Mesothelial cell of epicardium (in vitro differentiated cells): Measurements from ENCODE around the gene CROCC2. TPM values are rescaled to one million over a fixed set of nuclear protein-coding genes. Genes with fewer than 3 reads are reported as not detected.

Source experiments
- DNase-seq, 2 experiments: peaks; one replicate each; pipeline ENCODE4 v3.0.0; 2021; ENCODE audit warnings: low spot score in 2 of 2; ENCODE audit not compliant: unreplicated experiment in 2 of 2
- H3K27ac Mint-ChIP-seq: 2 replicates; pipeline ENCODE4 v1.8.0; 2021; ENCODE audit warnings: mixed read lengths
- H3K27me3 Mint-ChIP-seq: 2 replicates; pipeline ENCODE4 v1.8.0; 2021; ENCODE audit warnings: low read depth, mixed read lengths
- H3K36me3 Mint-ChIP-seq: 2 replicates; pipeline ENCODE4 v1.8.0; 2021; ENCODE audit warnings: mixed read lengths
- H3K4me1 Mint-ChIP-seq: 2 replicates; pipeline ENCODE4 v1.8.0; 2021; ENCODE audit warnings: mixed read lengths
- H3K4me3 Mint-ChIP-seq: 2 replicates; pipeline ENCODE4 v1.8.0; 2021; ENCODE audit warnings: mild to moderate bottlenecking, moderate library complexity, mixed read lengths
- H3K9me3 Mint-ChIP-seq: 2 replicates; pipeline ENCODE4 v1.8.0; 2021; ENCODE audit warnings: mixed read lengths
- total RNA-seq: library from RNA; stranded (reverse); gene quantifications from 3 replicates; pipeline ENCODE4 v1.2.1, GENCODE V29; 2021
- TF ChIP-seq, protein P1 (sequence below): fragments of 200-600 bp; sonication (generic); IDR thresholded peaks from one replicate; pipeline ENCODE4 v1.5.0; 2021; ENCODE audit warnings: antibody characterized with exemption; ENCODE audit not compliant: unreplicated experiment

Gene CROCC2
- total RNA-seq, 1 donor from 2014 or later, result 0.16 TPM

- Mint-ChIP-seq H3K27me3 (peaks cover 5% of the 10 kb centered on the region), H3K36me3 (no peaks in the 10 kb centered on the region), H3K4me3 (no peak overlapping the region), H3K9me3 (no peaks in the 10 kb centered on the region), H3K27ac (no peak overlapping the region), H3K4me1 (peaks cover 15% of the 10 kb centered on the region)
- TF ChIP-seq, protein P1, sequence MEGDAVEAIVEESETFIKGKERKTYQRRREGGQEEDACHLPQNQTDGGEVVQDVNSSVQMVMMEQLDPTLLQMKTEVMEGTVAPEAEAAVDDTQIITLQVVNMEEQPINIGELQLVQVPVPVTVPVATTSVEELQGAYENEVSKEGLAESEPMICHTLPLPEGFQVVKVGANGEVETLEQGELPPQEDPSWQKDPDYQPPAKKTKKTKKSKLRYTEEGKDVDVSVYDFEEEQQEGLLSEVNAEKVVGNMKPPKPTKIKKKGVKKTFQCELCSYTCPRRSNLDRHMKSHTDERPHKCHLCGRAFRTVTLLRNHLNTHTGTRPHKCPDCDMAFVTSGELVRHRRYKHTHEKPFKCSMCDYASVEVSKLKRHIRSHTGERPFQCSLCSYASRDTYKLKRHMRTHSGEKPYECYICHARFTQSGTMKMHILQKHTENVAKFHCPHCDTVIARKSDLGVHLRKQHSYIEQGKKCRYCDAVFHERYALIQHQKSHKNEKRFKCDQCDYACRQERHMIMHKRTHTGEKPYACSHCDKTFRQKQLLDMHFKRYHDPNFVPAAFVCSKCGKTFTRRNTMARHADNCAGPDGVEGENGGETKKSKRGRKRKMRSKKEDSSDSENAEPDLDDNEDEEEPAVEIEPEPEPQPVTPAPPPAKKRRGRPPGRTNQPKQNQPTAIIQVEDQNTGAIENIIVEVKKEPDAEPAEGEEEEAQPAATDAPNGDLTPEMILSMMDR, result no peak
- no peak for DNase-seq
Measured at GRCh38 chr2:240990266-240990529, 84.1 kb downstream of the CROCC2 start.

DNA sequence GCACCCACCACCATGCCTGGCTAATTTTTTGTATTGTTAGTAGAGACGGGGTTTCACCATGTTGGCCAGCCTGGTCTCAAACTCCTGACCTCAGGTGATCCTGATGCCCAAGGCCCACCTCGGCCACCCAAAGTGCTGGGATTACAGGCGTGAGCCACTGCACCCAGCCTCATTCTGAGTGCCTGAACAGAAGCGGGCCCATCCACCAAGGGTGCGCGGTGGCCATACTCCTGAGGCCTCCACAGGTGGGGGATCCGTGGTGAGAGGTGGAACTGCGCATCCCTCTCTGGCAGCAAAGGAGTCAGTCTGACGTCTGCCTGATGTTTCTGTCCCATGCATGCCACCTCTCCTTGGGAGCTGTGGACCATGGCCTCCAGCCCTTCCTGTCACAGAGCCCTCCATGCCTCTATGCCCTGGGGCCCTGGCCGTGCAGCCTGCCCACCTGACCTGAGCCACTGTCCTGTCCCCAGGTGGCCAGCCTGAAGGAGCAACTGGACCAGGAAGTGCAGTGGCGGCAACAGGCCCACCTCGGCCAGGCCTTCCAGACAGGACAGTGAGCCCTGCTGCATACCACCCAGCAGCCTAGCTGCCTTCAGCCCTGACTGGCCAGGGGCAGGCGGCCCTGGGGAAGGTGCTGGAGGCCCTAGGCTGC, 84.7 kb downstream of the CROCC2 start:
- no peaks in the 10 kb centered on the region for H3K9me3 Mint-ChIP-seq
- TF ChIP-seq, protein P1, result no peak
- H3K4me1 Mint-ChIP-seq, result peaks cover 20% of the 10 kb centered on the region
- H3K36me3 Mint-ChIP-seq, result no peaks in the 10 kb centered on the region
- no peak overlapping the region for H3K27ac Mint-ChIP-seq
- peaks cover 2% of the 10 kb centered on the region for H3K27me3 Mint-ChIP-seq
- no peak for DNase-seq
- H3K4me3 Mint-ChIP-seq, result no peak overlapping the region

- peak; percentile 14 to 36 for DNase-seq
- no peaks in the 10 kb centered on the region for H3K27me3 Mint-ChIP-seq
- H3K36me3 Mint-ChIP-seq, result no peaks in the 10 kb centered on the region
- TF ChIP-seq, protein P1, result no peak
- H3K4me1 Mint-ChIP-seq, result peaks cover 25% of the 10 kb centered on the region
- no peak overlapping the region for H3K27ac Mint-ChIP-seq
- no peaks in the 10 kb centered on the region for H3K9me3 Mint-ChIP-seq
- H3K4me3 Mint-ChIP-seq, result no peak overlapping the region
Measured at GRCh38 chr2:240991378-240992263, 85.5 kb downstream of the CROCC2 start.

DNA sequence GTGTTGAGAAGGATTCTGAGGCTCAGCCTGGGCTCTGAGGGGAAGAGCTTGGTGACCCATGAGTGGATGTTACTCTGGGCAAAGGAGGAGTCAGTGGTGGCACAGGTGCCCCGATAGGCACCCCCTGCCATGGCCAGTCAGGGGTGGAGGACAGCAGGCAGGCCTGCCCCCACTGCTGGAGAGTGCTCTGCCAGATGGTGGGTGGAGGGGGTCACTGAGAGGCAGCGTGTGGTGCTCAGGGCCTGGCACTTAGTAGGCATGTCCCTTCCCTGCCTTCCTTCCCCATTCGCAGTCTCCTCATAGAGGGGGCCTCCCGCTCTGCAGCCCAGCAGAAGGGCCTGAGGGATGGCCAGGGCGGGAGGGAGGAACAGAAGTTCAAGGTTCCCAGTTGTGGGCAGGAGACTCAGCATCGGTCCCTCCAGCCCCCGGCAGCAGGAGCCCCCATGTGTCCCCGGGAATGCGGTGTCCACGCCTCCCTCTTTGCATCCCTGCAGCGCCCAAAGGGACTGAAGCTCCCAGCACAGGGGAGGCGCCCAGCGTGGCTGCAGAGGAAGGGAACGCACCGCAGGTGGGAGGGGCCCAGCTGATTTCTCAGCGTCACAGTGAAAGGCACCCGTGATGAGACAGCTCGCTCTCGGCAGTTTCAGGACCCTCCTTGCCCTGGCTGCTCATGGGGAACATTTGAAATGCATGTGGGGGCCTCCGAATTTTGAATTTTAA, 86.6 kb downstream of the CROCC2 start:
- H3K27ac Mint-ChIP-seq, result no peak overlapping the region
- H3K4me1 Mint-ChIP-seq, result peaks cover 27% of the 10 kb centered on the region
- H3K36me3 Mint-ChIP-seq, result no peaks in the 10 kb centered on the region
- TF ChIP-seq, protein P1, result no peak
- H3K27me3 Mint-ChIP-seq, result peaks cover 9% of the 10 kb centered on the region
- H3K4me3 Mint-ChIP-seq, result no peak overlapping the region
- no peaks in the 10 kb centered on the region for H3K9me3 Mint-ChIP-seq
- DNase-seq, result peak in 1 of 2 experiments; percentile 30

- no peaks in the 10 kb centered on the region for H3K9me3 Mint-ChIP-seq
- peaks cover 9% of the 10 kb centered on the region for H3K27me3 Mint-ChIP-seq
- H3K36me3 Mint-ChIP-seq, result no peaks in the 10 kb centered on the region
- TF ChIP-seq, protein P1, result no peak
- no peak overlapping the region for H3K4me3 Mint-ChIP-seq
- no peak overlapping the region for H3K27ac Mint-ChIP-seq
- peaks cover 26% of the 10 kb centered on the region for H3K4me1 Mint-ChIP-seq
- DNase-seq, result peak in 1 of 2 experiments; percentile 36
Measured at GRCh38 chr2:240993446-240994170, 87.5 kb downstream of the CROCC2 start.
